ENCODE measurements around the gene CAMTA1. TPM values are rescaled to one million over a fixed set of nuclear protein-coding genes. Genes with fewer than 3 reads are reported as not detected.

Gene CAMTA1
- total and polyA plus RNA-seq, 9 of the 15 experiments (the other 6 are each of a cell fraction or from before 2014, with no cell fraction given), result 43.9 to 161 (median 65.9) TPM

- ChIA-PET POLR2A (interaction anchor here (0.9 kb wide), 1 partner anchor 11 kb away, joined by 3 read pairs; no protein-coding TSS in a partner anchor), CTCF (ENCODE audit: low intra/inter-chr PET ratio) (no interaction called here)
- Histone ChIP-seq H3K79me2 (ENCODE audit: control insufficient read depth, insufficient read depth, low read length) (no peaks in the 10 kb centered on the region), H3K27ac (ENCODE audit: extremely low read depth, low read depth, low read length) (no peak overlapping the region), H3K27me3 (ENCODE audit: control insufficient read depth in 2 of 2, insufficient read depth in 2 of 2, low read length in 2 of 2) (peaks cover 39 to 64% of the 10 kb centered on the region in 2 experiments), H3K9me3 (replicated peaks; ENCODE audit: control insufficient read depth, insufficient read depth, low read depth, low read length) (no peaks in the 10 kb centered on the region), H3K9me1 (ENCODE audit: control insufficient read depth, insufficient read depth, low read length) (no peaks in the 10 kb centered on the region), H4K20me1 (replicated peaks; ENCODE audit: control insufficient read depth, insufficient read depth, low read length) (peaks cover 13% of the 10 kb centered on the region; the same call in 1 of the 2 replicates), H3K36me3 (ENCODE audit: control insufficient read depth, insufficient read depth, low read length) (no peaks in the 10 kb centered on the region), H3K4me2 (ENCODE audit: insufficient read depth, low read length) (no peak overlapping the region), H3K4me3 (no peak overlapping the region), H3K4me1 (replicated peaks in 1 of 2; ENCODE audit: control insufficient read depth in 2 of 2, insufficient read depth in 2 of 2, low read length in 2 of 2) (no peaks in the 10 kb centered on the region), H2AFZ (ENCODE audit: low read depth, low read length) (no peak overlapping the region), H3K9ac (ENCODE audit: insufficient read depth in 1 of 2, low read depth in 2 of 2, low read length in 2 of 2) (no peak overlapping the region)
- TF ChIP-seq RBFOX2 (IDR thresholded peaks at IDR 0.05; ENCODE audit: low read depth, low read length), result no peak
- TF ChIP-seq SMAD4 (CRISPR knock-in tag; conservative IDR thresholded peaks at IDR 0.05), result no peak
- no peak for TF ChIP-seq HIVEP1 (CRISPR knock-in tag; IDR thresholded peaks at IDR 0.05)
- TF ChIP-seq KLF13 (tag; IDR thresholded peaks at IDR 0.05; ENCODE audit: borderline replicate concordance, low read depth), result no peak
- no peak for TF ChIP-seq SFPQ (IDR thresholded peaks at IDR 0.05; ENCODE audit: low read depth, low read length)
- no peak for TF ChIP-seq RBM39 (optimal IDR thresholded peaks at IDR 0.05; ENCODE audit: low read depth, low read length)
- TF ChIP-seq E4F1 (CRISPR knock-in tag; IDR thresholded peaks at IDR 0.05; ENCODE audit: borderline replicate concordance), result no peak
- no peak for TF ChIP-seq ZNF23 (CRISPR knock-in tag; IDR thresholded peaks at IDR 0.05)
- no peak for TF ChIP-seq TAF9B (IDR thresholded peaks at IDR 0.05; ENCODE audit: partially characterized antibody)
- DNase-seq (ENCODE audit: extremely low read depth in 1 of 4, low spot score in 3 of 4) (no peak), FAIRE-seq (no peak), ATAC-seq (no peak)
- no TSS peak for BruUV-seq (replicated peaks)
- in situ Hi-C loops (cut with MboI), result no loop called here
- intact Hi-C loops (cut with micrococcal nuclease), result no loop called here
- under 1% methylated on average over 22 of the region's 22 CpGs for WGBS (ENCODE audit: insufficient coverage, low coverage, missing lambda C conversion rate)
These were observed 462.7 kb downstream of the CAMTA1 start for GRCh38 chr1:7247791-7248548.
